ENCODE measurements around the gene ARL10. TPM values are rescaled to one million over a fixed set of nuclear protein-coding genes. Genes with fewer than 3 reads are reported as not detected.
A peak's percentile ranks its signal among the peaks of the same experiment; 100 is the strongest.

The ARL10 gene
- polyA plus RNA-seq, 1 donor (not counting 4 experiments of a cell fraction or from before 2014, with no cell fraction given), result 1.6 TPM

GRCh38 chr5:176397736-176398420 is 32.6 kb downstream of the ARL10 start:
- no peak overlapping the region for H2AFZ ChIP-seq (ENCODE audit: control insufficient read depth, low read length)
- H3K4me2 ChIP-seq (ENCODE audit: control insufficient read depth, extremely low read depth, insufficient read depth, low read depth, low read length), result no peak overlapping the region
- TF ChIP-seq EZH2 (IDR thresholded peaks at IDR 0.05; ENCODE audit: low read length) (no peak), CTCF (optimal IDR thresholded peaks at IDR 0.05 in 1 of 3, IDR thresholded peaks at IDR 0.05 in 1 of 3, conservative IDR thresholded peaks at IDR 0.05 in 1 of 3; ENCODE audit: extremely low read depth in 1 of 3, insufficient read depth in 2 of 3, low read length in 3 of 3) (no peak)
- no peaks in the 10 kb centered on the region for H4K20me1 ChIP-seq (ENCODE audit: control insufficient read depth, extremely low read depth, insufficient read depth, low read length)
- no peak overlapping the region for H3K4me3 ChIP-seq (ENCODE audit: control insufficient read depth in 2 of 3, extremely low read depth in 1 of 3, insufficient read depth in 2 of 3, low read depth in 1 of 3, low read length in 3 of 3)
- H3K9ac ChIP-seq (ENCODE audit: control insufficient read depth, extremely low read depth, insufficient read depth, low read length), result no peak overlapping the region
- H3K27ac ChIP-seq (ENCODE audit: control insufficient read depth, insufficient read depth, low read length), result no peak overlapping the region
- dilution Hi-C loops (cut with MboI; ENCODE audit: extremely low pct_ligation_motif_present, low sequenced_read_pairs), result no loop called here
- DNase-seq (ENCODE audit: low read depth, low spot score) (no peak), FAIRE-seq (no peak)
- H3K36me3 ChIP-seq (ENCODE audit: control insufficient read depth in 2 of 2, extremely low read depth in 1 of 2, insufficient read depth in 2 of 2, low read length in 2 of 2), result peaks cover 43 to 44% of the 10 kb centered on the region in 2 experiments
- no peaks in the 10 kb centered on the region for H3K9me3 ChIP-seq (ENCODE audit: control insufficient read depth, low read depth, low read length)
- H3K4me1 ChIP-seq (ENCODE audit: control insufficient read depth, extremely low read depth, insufficient read depth, low read length), result peaks cover 25% of the 10 kb centered on the region
- H3K9me1 ChIP-seq (ENCODE audit: control insufficient read depth, extremely low read depth, insufficient read depth, low read length), result no peaks in the 10 kb centered on the region
- H3K79me2 ChIP-seq (ENCODE audit: control insufficient read depth, insufficient read depth, low read length), result peaks cover 46% of the 10 kb centered on the region
- H3K27me3 ChIP-seq (ENCODE audit: control insufficient read depth, extremely low read depth, insufficient read depth, low read length), result no peaks in the 10 kb centered on the region

- H3K9ac ChIP-seq (ENCODE audit: control insufficient read depth, extremely low read depth, insufficient read depth, low read length), result peak overlapping the region; percentile 62
- H3K9me1 ChIP-seq (ENCODE audit: control insufficient read depth, extremely low read depth, insufficient read depth, low read length), result no peaks in the 10 kb centered on the region
- dilution Hi-C loops (cut with MboI; ENCODE audit: extremely low pct_ligation_motif_present, low sequenced_read_pairs), result no loop called here
- H2AFZ ChIP-seq (ENCODE audit: control insufficient read depth, low read length), result no peak overlapping the region
- H3K79me2 ChIP-seq (ENCODE audit: control insufficient read depth, insufficient read depth, low read length), result peaks cover 58% of the 10 kb centered on the region
- H3K4me3 ChIP-seq (ENCODE audit: control insufficient read depth in 2 of 3, extremely low read depth in 1 of 3, insufficient read depth in 2 of 3, low read depth in 1 of 3, low read length in 3 of 3), result peak overlapping the region in 2 of 3 experiments; percentile 26 to 32
- H4K20me1 ChIP-seq (ENCODE audit: control insufficient read depth, extremely low read depth, insufficient read depth, low read length), result no peaks in the 10 kb centered on the region
- H3K9me3 ChIP-seq (ENCODE audit: control insufficient read depth, low read depth, low read length), result no peaks in the 10 kb centered on the region
- H3K36me3 ChIP-seq (ENCODE audit: control insufficient read depth in 2 of 2, extremely low read depth in 1 of 2, insufficient read depth in 2 of 2, low read length in 2 of 2), result peaks cover 27 to 36% of the 10 kb centered on the region in 2 experiments
- peaks cover 34% of the 10 kb centered on the region for H3K4me1 ChIP-seq (ENCODE audit: control insufficient read depth, extremely low read depth, insufficient read depth, low read length)
- FAIRE-seq (peak; percentile 93), DNase-seq (ENCODE audit: low read depth, low spot score) (no peak)
- H3K27me3 ChIP-seq (ENCODE audit: control insufficient read depth, extremely low read depth, insufficient read depth, low read length), result no peaks in the 10 kb centered on the region
- peak overlapping the region; percentile 68 for H3K27ac ChIP-seq (ENCODE audit: control insufficient read depth, insufficient read depth, low read length)
- H3K4me2 ChIP-seq (ENCODE audit: control insufficient read depth, extremely low read depth, insufficient read depth, low read depth, low read length), result peak overlapping the region; percentile 77
- TF ChIP-seq CTCF (optimal IDR thresholded peaks at IDR 0.05 in 1 of 3, IDR thresholded peaks at IDR 0.05 in 1 of 3, conservative IDR thresholded peaks at IDR 0.05 in 1 of 3; ENCODE audit: extremely low read depth in 1 of 3, insufficient read depth in 2 of 3, low read length in 3 of 3), result peak in 1 of 3 experiments; percentile 5
- no peak for TF ChIP-seq EZH2 (IDR thresholded peaks at IDR 0.05; ENCODE audit: low read length)
These were observed 35.3 kb downstream of the ARL10 start for GRCh38 chr5:176400382-176401156.

All from keratinocyte (primary cell).